Duodenal mucosa (tissue), 2 donors: ENCODE measurements around the gene DPYD.

Experiments used
- H3K27ac ChIP-seq: one replicate; pipeline ENCODE4 v1.7.0; 2013; ENCODE audit warnings: low read depth, low read length
- H3K27me3 ChIP-seq, 2 donors: one replicate each; pipeline ENCODE4 v1.7.0; 2013; ENCODE audit warnings: low read length in 2 of 2, control low read depth in 1 of 2; ENCODE audit not compliant: insufficient read depth in 2 of 2, control insufficient read depth in 1 of 2
- H3K36me3 ChIP-seq, 2 donors: one replicate each; pipeline ENCODE4 v1.7.0; 2013; ENCODE audit warnings: low read length in 2 of 2, control low read depth in 1 of 2; ENCODE audit not compliant: insufficient read depth in 2 of 2, control insufficient read depth in 1 of 2
- H3K4me1 ChIP-seq, 2 donors: one replicate each; pipeline ENCODE4 v1.7.0; 2013; ENCODE audit warnings: low read length in 2 of 2, control low read depth in 1 of 2; ENCODE audit not compliant: insufficient read depth in 2 of 2, control insufficient read depth in 1 of 2
- H3K4me3 ChIP-seq, 2 donors: one replicate each; pipeline ENCODE4 v1.7.0; 2013; ENCODE audit warnings: low read length in 2 of 2, low read depth in 1 of 2
- H3K9ac ChIP-seq, 2 donors: one replicate each; pipeline ENCODE4 v1.7.0; 2013; ENCODE audit warnings: low read length in 2 of 2, low read depth in 1 of 2
- H3K9me3 ChIP-seq, 2 donors: one replicate each; pipeline ENCODE4 v1.7.0; 2013; ENCODE audit warnings: low read length in 2 of 2, control low read depth in 1 of 2; ENCODE audit not compliant: control insufficient read depth in 1 of 2

DPYD gene

DNA sequence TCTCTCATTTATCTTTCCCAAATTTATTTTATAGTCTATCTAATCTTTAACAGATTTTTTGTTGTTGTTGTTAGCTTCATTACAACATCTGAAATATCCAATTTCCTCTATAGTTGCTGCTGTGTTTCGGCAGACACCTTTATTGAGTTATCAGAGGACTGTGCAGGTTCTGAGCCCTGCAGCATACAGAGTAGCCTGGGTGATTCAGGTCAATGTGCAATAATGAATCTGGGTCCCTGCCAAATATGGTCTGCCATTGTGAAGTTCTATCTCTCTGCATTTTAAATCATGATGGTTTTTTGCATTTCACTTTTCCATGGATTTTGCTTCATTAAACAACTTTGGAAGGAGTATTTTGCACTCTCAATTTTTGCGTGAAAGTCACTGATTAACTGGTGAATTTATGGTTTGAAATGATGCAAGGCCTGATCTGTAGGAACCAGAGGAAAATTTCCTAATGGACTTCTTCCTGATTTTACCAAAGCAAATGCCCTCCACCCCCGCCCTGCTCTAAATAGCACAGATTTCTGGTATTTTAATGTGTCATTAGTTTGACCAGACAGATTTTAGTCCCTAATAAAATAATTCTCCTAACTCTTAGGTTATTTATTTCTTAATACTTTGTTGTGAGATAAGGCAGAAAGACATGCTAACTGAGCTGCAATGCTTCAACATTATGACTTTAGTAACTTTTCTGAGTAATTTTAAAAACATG, 797.0 kb downstream of the DPYD start:
- H3K27me3 ChIP-seq, result no peaks in the 10 kb centered on the region
- no peak overlapping the region for H3K4me3 ChIP-seq
- H3K4me1 ChIP-seq, result no peaks in the 10 kb centered on the region
- H3K27ac ChIP-seq, result no peak overlapping the region
- H3K9ac ChIP-seq, result no peak overlapping the region
- no peaks in the 10 kb centered on the region for H3K9me3 ChIP-seq
- H3K36me3 ChIP-seq, result no peaks in the 10 kb centered on the region

DNA sequence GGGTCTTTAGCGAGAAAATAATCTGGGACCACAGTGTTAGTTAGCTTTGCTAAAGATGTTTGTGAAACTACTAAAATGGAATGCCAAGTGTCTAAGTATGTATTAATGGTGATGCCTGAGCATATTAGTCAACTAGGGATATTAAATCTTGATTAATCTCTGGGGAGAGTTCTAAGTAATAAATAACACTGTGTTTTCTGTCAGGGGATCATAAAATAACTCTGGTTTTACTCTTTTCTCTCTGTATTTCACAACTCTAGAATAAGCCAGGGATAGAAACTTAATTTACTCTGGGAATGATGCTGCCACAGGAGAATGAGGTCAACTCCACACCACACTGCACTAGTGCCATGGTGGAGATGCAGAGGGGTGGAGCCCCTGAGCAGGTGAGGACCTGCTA, 800.0 kb downstream of the DPYD start:
- Histone ChIP-seq H3K9ac (no peak overlapping the region), H3K27me3 (no peaks in the 10 kb centered on the region), H3K4me1 (no peaks in the 10 kb centered on the region), H3K36me3 (no peaks in the 10 kb centered on the region), H3K9me3 (no peaks in the 10 kb centered on the region), H3K27ac (no peak overlapping the region), H3K4me3 (no peak overlapping the region)

DNA sequence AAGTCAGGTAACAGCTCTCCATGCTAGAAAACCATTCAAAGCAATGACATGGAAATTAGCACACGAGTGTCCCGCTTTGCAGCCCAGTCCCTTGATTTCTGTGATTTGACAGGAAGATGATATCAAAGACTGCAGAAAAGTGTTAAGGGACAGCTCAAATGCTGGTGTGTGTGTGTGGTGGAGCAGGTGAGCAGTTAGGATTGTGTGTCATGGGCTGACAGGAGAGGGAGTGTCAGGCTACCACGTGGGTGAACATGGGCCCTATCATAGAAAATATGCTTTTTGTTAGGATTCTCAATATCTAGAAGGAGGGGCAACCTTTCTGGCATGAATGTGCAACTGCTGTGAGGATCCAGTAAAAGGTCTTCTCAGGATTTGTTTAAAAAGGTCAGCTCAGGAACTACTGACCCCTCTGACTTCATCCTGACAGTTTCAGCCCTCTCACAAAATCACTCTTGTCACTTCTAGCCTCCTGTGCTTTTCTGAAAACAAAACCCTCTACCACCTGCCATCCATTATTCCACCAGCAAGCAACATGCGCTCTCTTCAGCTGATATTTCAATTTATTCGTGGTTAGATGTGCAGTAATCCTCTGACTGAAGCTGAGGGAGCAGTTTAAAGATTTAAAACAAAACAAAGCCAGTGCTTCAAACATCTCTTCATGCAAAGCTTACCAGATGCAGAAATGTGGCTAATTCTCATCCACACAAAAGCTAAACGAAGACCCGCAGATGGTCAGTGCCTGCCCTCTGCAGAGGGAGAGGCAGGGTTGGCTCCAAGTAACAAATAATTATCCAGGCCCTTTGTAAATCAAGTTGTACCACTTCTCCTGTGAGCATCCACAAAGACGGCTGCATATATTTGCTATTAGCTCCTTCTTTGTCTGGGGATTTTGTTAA, 801.3 kb downstream of the DPYD start:
- Histone ChIP-seq H3K36me3 (no peaks in the 10 kb centered on the region), H3K4me1 (no peaks in the 10 kb centered on the region), H3K4me3 (no peak overlapping the region), H3K9me3 (no peaks in the 10 kb centered on the region), H3K9ac (no peak overlapping the region), H3K27me3 (no peaks in the 10 kb centered on the region), H3K27ac (no peak overlapping the region)

DNA sequence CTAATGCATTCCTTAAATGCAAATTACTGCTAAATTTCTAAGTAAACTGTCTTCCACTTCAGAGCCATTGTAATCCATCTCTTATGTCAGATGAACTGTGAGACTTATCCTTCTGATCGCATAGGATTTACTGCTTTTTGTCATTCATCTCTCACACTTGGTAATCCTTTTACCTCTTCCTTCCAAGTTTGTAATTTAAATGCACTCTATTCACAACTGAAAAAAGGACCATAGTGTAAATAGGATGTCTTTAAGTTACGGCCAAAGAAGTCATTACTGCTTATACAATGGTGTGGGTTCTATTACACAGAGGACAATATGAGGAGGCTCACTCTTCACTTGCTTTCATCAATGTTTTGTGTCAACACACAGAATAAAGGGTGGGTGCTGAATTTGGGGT, 806.0 kb downstream of the DPYD start:
- no peaks in the 10 kb centered on the region for H3K4me1 ChIP-seq
- no peaks in the 10 kb centered on the region for H3K27me3 ChIP-seq
- H3K4me3 ChIP-seq, result no peak overlapping the region
- no peaks in the 10 kb centered on the region for H3K9me3 ChIP-seq
- no peaks in the 10 kb centered on the region for H3K36me3 ChIP-seq
- H3K9ac ChIP-seq, result no peak overlapping the region
- no peak overlapping the region for H3K27ac ChIP-seq

DNA sequence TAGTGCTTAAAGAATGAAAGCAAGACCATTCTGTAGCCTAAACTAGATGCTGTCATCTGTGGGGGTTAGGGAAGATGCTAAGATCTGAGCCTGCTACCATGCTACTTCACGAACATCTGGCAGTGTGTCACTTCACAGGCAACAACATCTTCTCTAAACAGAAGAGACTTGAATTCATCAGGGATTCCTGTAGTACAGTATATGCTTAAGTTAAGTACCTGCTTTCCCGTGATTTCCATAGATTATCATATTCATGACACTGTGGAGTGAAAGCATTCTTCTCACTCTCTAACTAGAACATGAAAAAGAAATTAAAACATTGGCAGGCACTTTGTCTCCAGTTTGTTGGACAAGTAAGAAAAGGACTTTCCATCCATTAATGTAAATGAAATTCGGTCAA, 808.4 kb downstream of the DPYD start:
- Histone ChIP-seq H3K27me3 (no peaks in the 10 kb centered on the region), H3K4me3 (no peak overlapping the region), H3K9ac (no peak overlapping the region), H3K27ac (no peak overlapping the region), H3K9me3 (no peaks in the 10 kb centered on the region), H3K36me3 (no peaks in the 10 kb centered on the region), H3K4me1 (no peaks in the 10 kb centered on the region)

DNA sequence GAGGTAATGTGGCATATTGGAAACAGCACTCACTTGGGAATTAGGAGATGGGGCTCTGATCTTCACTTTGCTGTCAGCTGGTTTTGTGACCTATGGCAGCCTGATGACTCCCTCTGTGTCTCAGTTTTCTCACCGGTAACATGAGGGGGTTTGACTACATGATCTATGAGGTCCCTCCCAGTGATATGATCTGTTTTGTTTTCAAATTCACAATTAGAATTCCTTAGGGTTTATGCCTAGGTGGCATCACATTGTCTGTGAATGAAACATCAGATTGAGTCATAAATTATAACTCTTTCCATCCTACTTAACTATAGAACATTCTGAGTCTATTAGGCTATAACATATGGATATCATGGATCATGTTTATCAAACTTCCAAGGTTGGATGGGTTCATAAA, 812.7 kb downstream of the DPYD start:
- Histone ChIP-seq H3K9me3 (no peaks in the 10 kb centered on the region), H3K27ac (no peak overlapping the region), H3K36me3 (no peaks in the 10 kb centered on the region), H3K27me3 (no peaks in the 10 kb centered on the region), H3K4me1 (no peaks in the 10 kb centered on the region), H3K4me3 (no peak overlapping the region), H3K9ac (no peak overlapping the region)

DNA sequence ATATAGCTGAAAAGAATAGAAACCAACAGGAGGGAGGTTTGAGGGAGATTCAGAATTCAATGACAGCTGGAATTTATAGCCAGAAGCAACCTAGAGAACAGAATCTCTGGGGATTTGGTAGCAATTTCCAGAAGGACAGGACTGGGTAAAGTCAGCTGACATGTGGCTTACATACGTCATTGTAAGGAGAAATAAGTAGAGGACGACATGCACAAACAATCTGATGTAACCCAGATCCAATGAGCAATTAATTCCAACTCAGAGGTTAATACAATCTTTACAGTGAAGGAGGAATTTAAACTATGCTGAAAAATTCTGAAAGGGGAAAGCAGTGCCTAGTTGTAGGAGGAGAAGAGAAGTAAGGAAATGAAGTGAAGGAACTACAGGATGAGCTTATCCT, 815.3 kb downstream of the DPYD start:
- Histone ChIP-seq H3K27ac (no peak overlapping the region), H3K9ac (no peak overlapping the region)

DNA sequence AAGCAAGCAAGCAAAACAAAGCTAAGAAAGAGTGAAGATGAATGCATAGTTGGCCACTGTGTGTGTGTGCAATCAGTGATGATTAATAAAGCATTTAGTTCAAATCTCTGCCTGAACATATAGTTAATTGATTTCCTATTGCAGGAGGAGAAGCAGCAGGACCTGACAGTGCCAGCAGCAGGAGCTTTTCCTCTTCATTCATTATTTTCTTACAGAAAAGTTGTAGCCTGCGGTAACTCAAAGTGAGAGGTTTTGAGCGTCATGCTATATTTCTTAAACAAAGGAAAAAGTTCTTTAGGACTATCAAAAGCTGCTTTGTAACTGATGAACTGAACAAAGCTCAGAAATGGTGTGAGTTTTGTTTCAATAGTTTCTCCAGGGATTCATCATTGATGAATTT, 819.3 kb downstream of the DPYD start:
- Histone ChIP-seq H3K27me3 (no peaks in the 10 kb centered on the region), H3K4me1 (no peaks in the 10 kb centered on the region), H3K4me3 (no peak overlapping the region), H3K36me3 (peaks cover 4 to 5% of the 10 kb centered on the region in 2 donors), H3K9ac (no peak overlapping the region), H3K9me3 (no peaks in the 10 kb centered on the region), H3K27ac (no peak overlapping the region)

More for the DNA sequence above, 815.3 kb downstream of the DPYD start:
- H3K4me1 ChIP-seq, result no peaks in the 10 kb centered on the region
- no peaks in the 10 kb centered on the region for H3K9me3 ChIP-seq
- H3K27me3 ChIP-seq, result no peaks in the 10 kb centered on the region
- no peaks in the 10 kb centered on the region for H3K36me3 ChIP-seq
- no peak overlapping the region for H3K4me3 ChIP-seq

DNA sequence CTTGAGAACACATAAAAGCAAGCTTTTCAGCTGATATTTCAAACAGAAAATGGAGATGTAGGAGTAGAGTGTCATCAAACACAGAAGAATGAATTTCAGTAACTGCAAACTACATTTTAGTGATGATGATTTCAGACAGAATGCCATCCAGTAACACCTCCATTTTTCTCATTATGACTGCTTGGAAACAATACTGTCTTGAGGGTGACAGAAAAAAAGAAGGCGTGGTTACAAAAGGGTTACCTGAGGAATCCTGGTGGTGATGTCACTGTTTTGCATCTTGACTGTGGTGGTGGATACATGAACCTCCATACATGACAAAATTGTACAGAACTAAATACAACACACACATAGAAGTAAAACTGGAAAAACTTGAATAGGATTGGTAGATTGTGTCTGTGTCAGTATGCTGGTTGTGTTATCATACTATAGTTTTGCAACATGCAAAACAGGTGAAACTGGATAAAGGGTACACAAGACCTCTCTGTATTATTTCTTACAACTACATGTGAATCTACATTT, 823.4 kb downstream of the DPYD start:
- Histone ChIP-seq H3K4me3 (no peak overlapping the region), H3K27me3 (no peaks in the 10 kb centered on the region), H3K4me1 (no peaks in the 10 kb centered on the region), H3K9me3 (no peaks in the 10 kb centered on the region), H3K36me3 (peaks cover 4 to 5% of the 10 kb centered on the region in 2 donors), H3K9ac (no peak overlapping the region), H3K27ac (no peak overlapping the region)

DNA sequence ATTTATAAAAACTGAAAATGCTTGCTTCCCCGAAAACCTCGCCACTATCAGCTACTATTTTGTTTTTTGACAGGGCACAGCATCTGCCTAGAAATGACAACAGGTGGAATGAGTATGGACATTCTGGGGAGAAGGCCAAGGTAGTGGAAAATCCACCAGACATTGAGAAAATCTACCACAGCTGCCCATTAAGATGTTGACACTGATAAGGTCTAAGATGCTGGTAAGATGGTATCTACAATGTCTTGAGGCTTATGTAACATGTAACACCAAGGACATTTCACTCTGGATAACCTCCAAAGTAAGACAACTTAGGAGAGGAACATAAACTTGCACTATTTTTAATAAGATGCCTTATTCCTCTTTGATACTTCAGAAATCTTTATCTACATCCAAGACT, 825.1 kb downstream of the DPYD start:
- no peaks in the 10 kb centered on the region for H3K4me1 ChIP-seq
- H3K9ac ChIP-seq, result no peak overlapping the region
- no peak overlapping the region for H3K4me3 ChIP-seq

More for the DNA sequence above, 825.1 kb downstream of the DPYD start:
- peaks cover 4 to 5% of the 10 kb centered on the region in 2 donors for H3K36me3 ChIP-seq
- no peak overlapping the region for H3K27ac ChIP-seq
- no peaks in the 10 kb centered on the region for H3K9me3 ChIP-seq
- H3K27me3 ChIP-seq, result no peaks in the 10 kb centered on the region
